ENCODE measurements around the gene CCDC8.

GRCh38 chr19:46390121-46390858 lies 23.1 kb downstream of the CCDC8 start:
- TF ChIP-seq CEBPB (IDR thresholded peaks at IDR 0.05) (no peak), JUN (IDR thresholded peaks at IDR 0.05) (no peak), POLR2A (IDR thresholded peaks at IDR 0.05; ENCODE audit: low read length) (no peak), MYC (IDR thresholded peaks at IDR 0.05; ENCODE audit: borderline replicate concordance, low read length) (no peak), CBX8 (IDR thresholded peaks at IDR 0.05) (no peak), MAFK (IDR thresholded peaks at IDR 0.05; ENCODE audit: partially characterized antibody) (no peak), POLR2AphosphoS2 (conservative IDR thresholded peaks at IDR 0.05; ENCODE audit: low read length) (no peak), RNF2 (IDR thresholded peaks at IDR 0.05; ENCODE audit: borderline replicate concordance, low read depth) (no peak), CTCF (IDR thresholded peaks at IDR 0.05) (no peak), ZC3H11A (IDR thresholded peaks at IDR 0.05) (no peak)

All from A549 (cell line).